GM21786 (cell line): ENCODE measurements around the gene ZNF423.

ENCODE experiments used
- ATAC-seq: cut with Tn5 transposase; IDR thresholded peaks from one replicate; pipeline ENCODE4 v1.9.1; 2021; ENCODE audit not compliant: unreplicated experiment

Gene ZNF423

GRCh38 chr16:49756775-49757558, 98.9 kb downstream of the ZNF423 start:
- no peak for ATAC-seq

GRCh38 chr16:49755716-49756505, 100.0 kb downstream of the ZNF423 start:
- ATAC-seq, result no peak

DNA sequence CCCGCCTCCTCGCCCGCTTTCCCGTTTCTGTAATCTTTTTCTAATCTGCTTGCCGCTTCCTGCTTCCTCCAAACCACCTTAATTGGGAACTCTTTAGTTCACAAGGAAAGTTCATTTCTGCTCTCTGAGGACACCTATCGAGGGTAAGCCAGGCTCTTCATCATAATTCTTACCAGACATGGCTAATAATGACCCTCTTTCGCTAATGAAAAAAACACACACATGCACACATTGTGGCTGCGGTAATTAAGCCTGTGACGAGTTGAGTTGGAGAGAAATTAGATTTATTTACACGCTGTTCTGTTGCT, 100.6 kb downstream of the ZNF423 start:
- no peak for ATAC-seq

GRCh38 chr16:49754495-49755312, 101.2 kb downstream of the ZNF423 start:
- no peak for ATAC-seq

DNA sequence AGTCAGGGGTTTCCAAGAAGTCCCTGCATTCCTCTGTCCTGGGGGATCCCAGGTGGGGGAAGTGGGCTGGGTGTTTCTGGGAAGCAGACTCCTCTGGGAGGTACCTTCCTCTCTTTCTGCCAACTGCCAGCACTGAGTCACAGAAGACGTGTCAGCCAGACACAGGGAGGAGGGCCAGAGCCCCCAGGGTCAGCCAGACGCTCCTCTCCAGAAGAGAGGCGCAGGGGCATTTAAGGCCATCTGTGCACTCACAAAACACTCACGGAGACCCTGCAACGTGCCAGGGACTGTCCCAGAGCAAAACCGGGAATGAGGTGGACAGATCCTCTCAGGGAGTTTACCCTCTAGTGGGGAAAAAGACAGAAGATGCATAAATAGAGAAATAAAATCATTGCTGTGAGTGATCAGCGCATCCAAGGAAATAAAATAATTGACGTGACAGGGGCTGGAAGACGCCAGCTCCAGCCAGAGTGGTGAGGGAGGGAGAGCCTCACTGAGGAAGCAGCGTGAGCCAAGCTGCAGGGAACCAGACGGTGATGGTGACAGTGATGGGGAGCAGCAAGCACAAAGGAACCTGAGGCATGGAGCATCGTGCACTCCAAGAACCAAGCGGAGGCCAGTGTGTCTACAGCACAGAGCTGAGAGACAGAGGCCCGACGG, 105.4 kb downstream of the ZNF423 start:
- no peak for ATAC-seq

DNA sequence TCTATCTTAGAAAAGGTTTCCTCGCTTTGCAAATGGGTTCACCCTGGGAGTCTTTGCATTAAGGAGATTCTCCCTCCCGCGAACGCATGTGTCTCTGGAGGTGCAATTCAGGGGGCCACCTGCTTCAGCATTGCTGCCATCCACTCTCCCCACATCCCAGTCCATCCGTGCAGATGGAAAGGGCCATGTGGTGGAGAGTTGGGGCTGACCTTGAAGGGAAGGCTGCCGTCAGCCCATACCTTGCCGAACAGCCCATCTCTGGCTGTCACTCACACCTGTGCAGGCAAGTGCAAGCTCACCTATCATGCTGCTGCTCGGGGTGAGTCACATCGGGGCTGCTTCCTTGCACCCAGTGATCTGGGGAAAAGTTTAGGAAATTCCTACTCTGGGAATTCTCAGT, 106.1 kb downstream of the ZNF423 start:
- ATAC-seq, result no peak

DNA sequence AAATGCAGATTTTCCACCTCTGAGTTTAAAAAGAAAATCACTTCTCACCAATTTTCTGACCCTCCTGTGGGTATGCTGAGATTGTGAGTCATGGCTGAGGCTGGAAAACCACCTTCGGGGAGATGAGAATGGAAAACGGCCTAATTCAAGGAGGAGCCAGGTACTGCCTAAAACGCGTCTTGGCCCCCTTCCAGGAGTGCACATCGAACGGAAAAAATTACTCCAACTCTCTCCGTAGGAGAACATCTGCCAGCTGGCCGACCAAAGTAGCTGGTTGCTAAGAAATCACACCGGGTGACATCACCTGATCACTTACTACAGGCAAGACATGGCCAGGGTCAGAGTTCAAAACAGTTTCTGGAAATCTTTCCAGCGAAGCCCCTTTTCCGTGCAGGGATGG, 107.6 kb downstream of the ZNF423 start:
- no peak for ATAC-seq

DNA sequence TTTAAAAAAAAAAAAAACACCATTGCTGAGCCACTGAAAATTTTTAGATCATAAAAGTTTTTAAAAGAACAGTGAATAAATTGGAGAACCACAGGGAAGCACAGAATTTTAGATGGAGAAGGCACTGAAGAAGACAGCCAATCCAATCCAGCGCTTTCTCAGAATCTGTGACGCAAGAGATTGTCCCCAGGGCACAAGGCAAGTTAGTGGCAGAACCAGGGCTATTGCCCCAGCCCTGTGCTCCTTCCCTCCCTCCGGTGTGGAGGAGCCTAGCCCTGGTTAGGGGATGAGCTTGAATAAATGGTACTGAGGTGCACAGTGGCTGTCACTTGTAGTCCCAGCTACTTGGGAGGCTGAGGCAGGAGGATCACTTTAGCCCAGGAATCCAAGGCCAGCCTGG, 108.3 kb downstream of the ZNF423 start:
- no peak for ATAC-seq

- ATAC-seq, result no peak
Measured at GRCh38 chr16:49746545-49746944, 109.4 kb downstream of the ZNF423 start.

DNA sequence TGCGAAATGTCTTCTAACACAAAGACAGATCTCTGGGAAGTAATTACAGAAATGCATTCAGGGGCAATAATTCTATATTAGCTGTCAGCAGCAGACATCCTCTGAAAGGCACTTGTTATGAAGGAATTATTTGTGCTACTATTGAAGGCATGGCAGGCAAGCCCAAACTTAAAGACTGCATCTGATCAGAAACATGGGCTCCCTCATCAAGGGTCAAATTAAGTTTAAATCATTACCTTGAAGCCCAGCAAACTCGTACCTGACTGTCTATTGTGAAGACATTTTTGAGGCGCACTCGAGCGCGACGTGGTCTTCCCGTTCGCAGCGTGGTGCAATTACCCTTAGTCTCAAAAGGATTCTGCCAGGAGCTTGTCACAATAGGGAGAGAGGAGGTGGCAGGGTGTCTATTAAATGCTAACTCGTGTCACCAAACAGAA, 110.6 kb downstream of the ZNF423 start:
- ATAC-seq, result no peak

DNA sequence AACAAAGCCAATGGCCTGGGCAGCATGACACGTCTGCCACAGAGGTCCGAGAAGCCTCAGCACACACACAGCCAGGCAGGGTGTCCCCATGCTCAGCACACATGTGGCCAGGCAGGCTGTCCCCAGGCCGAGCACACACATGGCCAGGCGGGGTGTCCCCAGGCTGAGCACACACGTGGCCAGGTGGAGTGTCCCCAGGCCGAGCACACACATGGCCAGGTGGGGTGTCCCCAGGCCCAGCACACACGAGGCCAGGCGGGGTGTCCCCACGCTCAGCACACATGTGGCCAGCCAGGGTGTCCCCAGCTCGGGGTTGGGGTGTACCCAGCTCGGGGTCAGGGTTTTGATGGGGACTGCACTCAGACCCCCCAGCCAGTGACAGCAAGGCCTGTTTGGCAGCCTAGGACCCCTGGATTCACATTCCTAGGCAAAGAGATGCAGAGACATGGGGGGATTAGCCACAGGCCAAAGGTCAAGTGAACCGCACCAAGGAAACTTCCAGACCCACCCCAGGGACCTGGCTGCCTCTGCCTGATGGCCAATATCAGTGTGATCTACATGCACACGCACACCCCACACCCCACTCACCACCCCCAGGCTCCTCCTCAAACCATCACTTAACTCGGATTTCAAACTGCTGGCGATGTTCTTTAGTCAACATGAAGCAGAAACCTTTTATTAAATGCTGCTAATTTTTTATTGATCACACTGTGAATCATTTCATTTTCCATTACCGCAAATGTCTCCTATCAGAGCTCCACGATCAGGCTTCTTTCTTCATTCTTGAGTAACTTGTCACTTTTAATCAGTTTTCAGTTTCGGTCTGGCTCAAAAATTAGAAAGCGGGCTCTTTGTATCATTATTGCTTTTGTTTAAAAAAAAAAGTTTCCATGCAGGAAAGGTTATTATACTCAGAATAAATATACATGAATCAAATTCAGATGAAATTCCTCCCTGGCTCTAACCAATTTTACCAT, 111.4 kb downstream of the ZNF423 start:
- no peak for ATAC-seq

DNA sequence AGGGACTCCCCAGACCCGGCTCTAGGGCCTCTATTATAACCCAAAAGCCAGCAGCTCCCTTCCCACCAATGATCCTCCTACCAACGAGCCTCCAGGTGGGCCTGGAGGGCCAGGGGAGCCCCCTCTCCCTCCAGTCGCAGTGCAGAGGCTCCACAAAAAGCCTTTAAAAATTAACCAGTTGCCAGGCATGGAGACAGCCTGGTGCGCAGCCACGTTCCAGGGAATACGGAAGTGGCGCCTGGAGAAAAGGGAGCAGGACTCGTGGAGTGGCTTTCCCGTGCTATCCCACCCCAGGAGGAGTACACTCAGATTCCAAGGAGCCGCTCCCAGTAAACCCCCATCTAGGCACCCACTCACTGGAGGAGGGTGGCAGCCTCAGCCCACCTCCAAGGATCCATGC, 112.3 kb downstream of the ZNF423 start:
- no peak for ATAC-seq

- ATAC-seq, result no peak
Measured at GRCh38 chr16:49743203-49743464, 112.8 kb downstream of the ZNF423 start.

DNA sequence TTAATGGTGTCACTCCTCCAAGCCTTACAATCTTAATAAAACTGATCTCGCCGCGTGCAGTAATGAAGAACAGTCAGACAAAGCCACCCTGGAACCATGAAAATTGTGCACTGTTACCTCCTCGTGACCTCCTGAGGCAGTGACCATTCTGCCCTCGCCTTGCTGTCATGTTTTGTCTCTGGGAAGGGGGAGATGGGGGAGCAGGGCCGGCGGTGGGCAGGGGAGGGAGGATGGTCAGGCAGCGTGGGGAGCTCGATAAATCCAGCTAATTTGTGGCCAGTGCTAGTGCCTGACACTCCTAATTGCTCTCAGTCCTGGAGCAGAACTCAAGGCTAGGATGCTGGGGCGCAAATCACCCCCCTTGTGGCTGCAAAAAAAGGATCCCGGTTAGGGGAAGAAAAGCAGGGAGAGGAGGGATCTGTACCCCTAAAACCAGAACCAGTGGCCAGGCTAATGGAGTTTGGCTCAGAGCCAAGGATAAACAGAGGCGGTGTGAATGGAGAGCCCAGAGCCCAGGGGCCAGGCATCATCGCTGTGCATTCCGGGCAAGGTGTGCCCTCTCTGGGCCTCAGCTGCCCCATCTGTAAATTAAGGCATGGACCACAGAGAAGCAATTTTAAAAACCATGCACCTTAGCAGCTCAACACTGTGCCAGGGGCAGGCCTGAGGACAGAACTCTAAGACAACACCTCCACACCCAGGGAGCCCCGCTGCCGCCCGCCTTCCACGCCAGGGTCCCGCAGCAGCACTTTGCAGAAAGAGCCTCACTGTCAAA, 113.3 kb downstream of the ZNF423 start:
- no peak for ATAC-seq

GRCh38 chr16:49740256-49740655, 115.7 kb downstream of the ZNF423 start:
- ATAC-seq, result no peak

DNA sequence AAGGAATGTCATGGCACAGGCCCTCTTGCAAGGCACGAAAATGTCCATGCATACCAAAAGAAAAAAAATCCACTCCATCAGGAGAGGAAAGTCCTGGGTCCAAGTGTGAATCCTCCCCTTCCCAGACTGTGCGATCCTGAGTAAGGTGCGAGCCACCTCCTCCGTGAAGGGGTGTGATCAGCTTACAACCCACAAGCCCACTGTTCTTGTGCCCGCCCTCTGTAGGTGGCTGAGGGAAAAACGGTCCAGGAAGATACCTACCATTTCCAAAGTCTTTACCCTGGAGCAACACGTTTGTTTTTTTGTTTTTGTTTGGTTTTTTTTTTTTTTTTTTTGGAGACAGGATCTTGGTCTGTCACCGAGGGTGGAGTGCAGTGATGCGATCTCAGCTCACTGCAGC, 116.5 kb downstream of the ZNF423 start:
- ATAC-seq, result no peak

DNA sequence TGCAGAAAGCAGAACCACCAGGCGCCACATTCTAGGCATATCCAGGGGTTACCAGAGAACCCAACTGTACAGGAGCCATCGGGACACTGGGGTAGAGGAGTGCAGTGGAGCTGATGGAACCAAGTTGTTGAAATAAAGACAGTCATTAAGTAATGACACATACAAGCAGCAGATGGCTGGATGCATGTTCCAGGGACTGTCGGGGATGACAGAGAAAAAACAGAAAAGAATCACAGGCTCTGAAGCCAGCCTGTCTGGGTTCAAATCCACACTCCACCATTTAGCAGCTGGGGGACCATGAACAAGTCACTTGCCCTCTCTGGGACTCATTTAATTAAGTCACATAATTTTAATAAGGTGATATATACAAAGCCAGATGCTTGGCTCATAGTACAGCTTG, 117.1 kb downstream of the ZNF423 start:
- ATAC-seq, result no peak

DNA sequence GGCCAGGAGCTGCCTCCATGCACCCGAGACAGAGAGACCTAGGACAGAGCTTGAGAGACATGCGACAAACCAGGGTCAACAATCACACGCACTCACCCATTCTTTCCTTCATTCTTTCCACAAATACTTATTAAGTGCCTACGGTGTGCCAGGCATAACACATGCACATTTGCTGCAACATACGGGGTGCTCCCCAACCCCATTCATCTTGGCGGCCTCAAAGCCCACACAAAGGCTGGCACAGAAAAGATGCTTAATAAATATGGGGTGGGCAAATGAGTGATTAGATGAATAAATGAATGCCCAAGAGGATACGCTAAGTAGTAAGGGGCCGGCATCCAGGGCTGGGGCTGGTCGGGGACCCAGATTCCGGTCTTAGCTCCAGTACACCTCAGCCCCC, 117.9 kb downstream of the ZNF423 start:
- ATAC-seq, result no peak

DNA sequence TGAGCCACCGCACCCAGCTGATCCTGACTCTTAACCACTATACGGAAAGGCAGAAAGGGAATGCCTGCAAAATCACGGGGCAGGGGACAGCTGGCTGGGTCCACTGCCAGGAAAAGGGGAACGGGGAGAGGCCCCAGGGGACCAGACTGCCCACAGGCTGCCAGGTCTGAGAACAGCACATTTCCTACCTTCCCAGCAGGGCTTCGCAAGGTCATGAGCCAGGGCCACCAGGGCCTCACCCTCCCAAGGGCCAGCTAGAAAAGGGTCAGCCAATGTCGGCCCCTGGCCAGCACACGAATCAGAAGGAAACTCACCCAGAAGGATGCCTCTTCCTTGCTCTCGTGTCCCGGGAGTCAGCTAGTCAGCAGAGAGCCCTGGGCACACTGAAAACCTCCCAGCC, 118.4 kb downstream of the ZNF423 start:
- no peak for ATAC-seq

DNA sequence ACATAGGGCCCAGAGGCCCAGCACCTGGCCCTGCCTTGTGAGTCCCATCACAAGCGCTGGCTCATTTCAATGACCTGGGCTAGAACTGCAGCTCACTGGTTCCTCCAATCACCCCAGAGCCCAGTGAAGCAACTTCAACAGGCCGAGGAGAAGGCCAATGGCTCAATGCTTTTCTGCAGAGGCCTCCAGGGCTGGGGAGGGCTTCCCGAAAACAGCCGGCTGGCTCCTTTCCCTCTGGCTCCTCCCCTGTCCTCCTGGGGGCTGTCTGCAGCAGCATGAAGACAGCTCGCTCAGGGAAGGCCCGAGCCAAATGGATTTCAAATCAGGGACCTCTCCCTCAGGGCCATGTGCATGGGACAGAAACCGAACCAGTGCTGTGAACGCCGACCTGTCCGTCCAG, 121.6 kb downstream of the ZNF423 start:
- ATAC-seq, result no peak
